Naive B cell (primary cell): Measurements from ENCODE around the gene KRT75. TPM values are rescaled to one million over a fixed set of nuclear protein-coding genes. Genes with fewer than 3 reads are reported as not detected.

ENCODE experiments used
- polyA plus RNA-seq, 6 donors: library from polyadenylated mRNA; unstranded; fragments of 300-500 nt; fragmentation: Illumina TruSeq; gene quantifications; one replicate each; pipeline ENCODE4 v1.2.3, GENCODE V29; 2021; ENCODE audit warnings: low read depth in 6 of 6

Gene KRT75
- polyA plus RNA-seq, 6 donors from 2014 or later: not detected

Other genes with a start within 250 kb of the KRT75 start
- not detected for gene KRT80, start 242.4 kb downstream of the KRT75 start, polyA plus RNA-seq
- not detected for gene KRT7, start 201.1 kb downstream of the KRT75 start, polyA plus RNA-seq
- gene KRT86, start 159.7 kb downstream of the KRT75 start, polyA plus RNA-seq: not detected
- gene KRT81, start 142.8 kb downstream of the KRT75 start, polyA plus RNA-seq: not detected
- gene KRT83, start 113.0 kb downstream of the KRT75 start, polyA plus RNA-seq: not detected
- gene KRT85, start 66.9 kb downstream of the KRT75 start, polyA plus RNA-seq: not detected
- gene KRT84, start 48.7 kb downstream of the KRT75 start, polyA plus RNA-seq: not detected
- gene KRT82, start 28.0 kb downstream of the KRT75 start, polyA plus RNA-seq: not detected
- gene KRT6B, start 17.8 kb upstream of the KRT75 start, polyA plus RNA-seq: not detected
- not detected for gene KRT6C, start 39.4 kb upstream of the KRT75 start, polyA plus RNA-seq
- gene KRT6A, start 58.9 kb upstream of the KRT75 start, polyA plus RNA-seq: not detected
- not detected for gene KRT5, start 86.0 kb upstream of the KRT75 start, polyA plus RNA-seq
- gene KRT71, start 118.8 kb upstream of the KRT75 start, polyA plus RNA-seq: not detected
- gene KRT74, start 139.5 kb upstream of the KRT75 start, polyA plus RNA-seq: not detected
- gene KRT72, start 167.1 kb upstream of the KRT75 start, polyA plus RNA-seq: not detected
- gene KRT73, start 184.2 kb upstream of the KRT75 start, polyA plus RNA-seq: not detected
- gene KRT2, start 217.8 kb upstream of the KRT75 start, polyA plus RNA-seq: not detected
- gene KRT1, start 246.0 kb upstream of the KRT75 start, polyA plus RNA-seq: under 1 TPM in 1 of 6 donors, not detected in 5; 0.44 TPM